HepG2 (cell line): ENCODE results near the gene ADGRV1. TPM values are rescaled to one million over a fixed set of nuclear protein-coding genes. Genes with fewer than 3 reads are reported as not detected.
A peak's percentile ranks its signal among the peaks of the same experiment; 100 is the strongest.

Experiments
- ARID5B ChIP-seq: IDR thresholded peaks from 2 replicates; pipeline ENCODE4 v1.4.0; 2020; ENCODE audit warnings: mild to moderate bottlenecking, missing genetic modification reagents
- BCL6 ChIP-seq: IDR thresholded peaks from 2 replicates; pipeline ENCODE4 v1.6.1; 2016; ENCODE audit warnings: missing genetic modification reagents, missing compliant biosample characterization
- ETS1 ChIP-seq: sonication (generic); formaldehyde crosslinking; IDR thresholded peaks from 2 replicates; pipeline ENCODE4 v1.4.0; 2020; ENCODE audit warnings: missing genetic modification reagents
- FOSL1 ChIP-seq: sonication (generic); formaldehyde crosslinking; IDR thresholded peaks from 2 replicates; pipeline ENCODE4 v1.9.0; 2021; ENCODE audit warnings: missing genetic modification reagents, borderline replicate concordance
- FOXC1 ChIP-seq: sonication (generic); formaldehyde crosslinking; IDR thresholded peaks from 2 replicates; pipeline ENCODE4 v1.8.0; 2022; ENCODE audit warnings: mild to moderate bottlenecking, missing genetic modification reagents, borderline replicate concordance
- MLXIP ChIP-seq: sonication (generic); formaldehyde crosslinking; IDR thresholded peaks from 2 replicates; pipeline ENCODE4 v1.9.0; 2021; ENCODE audit warnings: missing genetic modification reagents, borderline replicate concordance
- NCOA2 ChIP-seq: sonication (generic); formaldehyde crosslinking; IDR thresholded peaks from 2 replicates; pipeline ENCODE4 v1.8.0; 2022; ENCODE audit warnings: inconsistent platforms
- NFE2L1 ChIP-seq: sonication (generic); formaldehyde crosslinking; IDR thresholded peaks from 2 replicates; pipeline ENCODE4 v1.4.0; 2020; ENCODE audit warnings: missing genetic modification reagents, mild to moderate bottlenecking, borderline replicate concordance
- PCBP1 ChIP-seq: fragments of 200-400 bp; formaldehyde crosslinking; IDR thresholded peaks from 2 replicates; pipeline ENCODE4 v1.6.1; 2017; ENCODE audit warnings: mild to moderate bottlenecking, low read depth, low read length, borderline replicate concordance
- PRDM10 ChIP-seq: sonication (generic); formaldehyde crosslinking; IDR thresholded peaks from 2 replicates; pipeline ENCODE4 v1.4.0; 2020; ENCODE audit warnings: low read depth, missing genetic modification reagents
- SMAD3 ChIP-seq: sonication (generic); formaldehyde crosslinking; IDR thresholded peaks from 2 replicates; pipeline ENCODE4 v1.4.0; 2020; ENCODE audit warnings: missing genetic modification reagents
- SSRP1 ChIP-seq: IDR thresholded peaks from 2 replicates; pipeline ENCODE4 v1.6.1; 2016; ENCODE audit warnings: control low read depth
- ZNF124 ChIP-seq: sonication (generic); formaldehyde crosslinking; IDR thresholded peaks from 2 replicates; pipeline ENCODE4 v1.4.0; 2020; ENCODE audit warnings: missing genetic modification reagents
- polyA plus RNA-seq, 8 experiments: library from polyadenylated mRNA; depleted of rRNA in 3 of 8; stranded (reverse) in 7 of 8; unstranded in 1 of 8; fragments of >200 nt; fragmentation: Illumina TruSeq in 4 of 8; extraction: Trizol in 4 of 8; gene quantifications; 2 replicates each; pipeline versions ENCODE4 v1.2.1 to v1.2.3, GENCODE V29; 2011 to 2016; ENCODE audit warnings: low read depth in 4 of 8, missing spikeins in 1 of 8, mixed read lengths in 1 of 8; ENCODE audit not compliant: insufficient read depth in 1 of 8
- total RNA-seq, 5 experiments: library from RNA; depleted of rRNA; stranded (reverse); fragments of >200 nt; fragmentation: Illumina TruSeq; extraction: Trizol; gene quantifications; 2 replicates each; pipeline ENCODE4 v1.2.3, GENCODE V29; 2016; ENCODE audit warnings: low read depth in 1 of 5

Gene ADGRV1
- total and polyA plus RNA-seq, 2 of the 13 experiments (the other 11 are each of a cell fraction or from before 2014, with no cell fraction given): 1.7 to 3.9 TPM

- TF ChIP-seq ARID5B (CRISPR knock-in tag) (no peak), PRDM10 (no peak), FOSL1 (no peak), ETS1 (CRISPR knock-in tag) (no peak), NCOA2 (CRISPR knock-in tag) (peak; percentile 30; the same call in 1 of the 2 replicates), SSRP1 (CRISPR knock-in tag) (no peak), ZNF124 (no peak), PCBP1 (no peak), MLXIP (CRISPR knock-in tag) (no peak), NFE2L1 (no peak), SMAD3 (CRISPR knock-in tag) (no peak), FOXC1 (CRISPR knock-in tag) (no peak), BCL6 (CRISPR knock-in tag) (peak; percentile 87)
Measured at GRCh38 chr5:91092859-91093783, 534.5 kb downstream of the ADGRV1 start (continued).
